Activated CD8-positive, alpha-beta memory T cell treated with anti-CD3 and anti-CD28 coated beads for 24 hours (primary cell): ENCODE results near the gene COPS6.

Source experiments
- DNase-seq: peaks from one replicate; pipeline ENCODE4 v3.0.0-alpha.2; 2020

The COPS6 gene

GRCh38 chr7:100088621-100089457, at the start of gene COPS6:
Gene COPS6, plus strand, starts transcription at chr7:100088969. Its CDS starts 22 bp downstream, at chr7:100088991.
- DNase-seq: peak; percentile 95

GRCh38 chr7:100040575-100040974, 48.2 kb upstream of the COPS6 start:
- no peak for DNase-seq

- no peak for DNase-seq
These were observed 44.1 kb upstream of the COPS6 start for GRCh38 chr7:100044718-100045117.

- no peak for DNase-seq
These were observed 40.1 kb upstream of the COPS6 start for GRCh38 chr7:100048680-100049079.

GRCh38 chr7:100049441-100050291, 39.1 kb upstream of the COPS6 start, which contains the start of gene ZSCAN21:
Gene ZSCAN21, plus strand, starts transcription at chr7:100049774. Its CDS starts 7,233 bp downstream, at chr7:100057007.
- peak; percentile 95 for DNase-seq

- no peak for DNase-seq
These were observed 37.2 kb upstream of the COPS6 start for GRCh38 chr7:100051611-100052010.

- DNase-seq: no peak
These were observed 35.6 kb upstream of the COPS6 start for GRCh38 chr7:100053215-100053614.

GRCh38 chr7:100057006-100057405, 31.8 kb upstream of the COPS6 start:
- no peak for DNase-seq

- no peak for DNase-seq
These were observed 29.5 kb upstream of the COPS6 start for GRCh38 chr7:100059251-100059739.

- DNase-seq: no peak
These were observed 27.1 kb upstream of the COPS6 start for GRCh38 chr7:100061518-100062193.

- DNase-seq: no peak
These were observed 25.4 kb upstream of the COPS6 start for GRCh38 chr7:100063376-100063775.

- no peak for DNase-seq
These were observed 24.6 kb upstream of the COPS6 start for GRCh38 chr7:100064162-100064561.

GRCh38 chr7:100065452-100066186, 23.1 kb upstream of the COPS6 start:
- no peak for DNase-seq

GRCh38 chr7:100066953-100067352, 21.8 kb upstream of the COPS6 start:
- DNase-seq: no peak

GRCh38 chr7:100069991-100070390, 18.8 kb upstream of the COPS6 start:
- DNase-seq: no peak

- DNase-seq: no peak
These were observed 17.6 kb upstream of the COPS6 start for GRCh38 chr7:100071018-100071723.

GRCh38 chr7:100072462-100072861, 16.3 kb upstream of the COPS6 start:
- no peak for DNase-seq

GRCh38 chr7:100074841-100075240, 13.9 kb upstream of the COPS6 start:
- DNase-seq: no peak

- no peak for DNase-seq
These were observed 13.4 kb upstream of the COPS6 start for GRCh38 chr7:100075418-100075817.

GRCh38 chr7:100077205-100077604, 11.6 kb upstream of the COPS6 start:
- DNase-seq: no peak

GRCh38 chr7:100079024-100079560, 9.7 kb upstream of the COPS6 start:
- no peak for DNase-seq
